Non-pigmented ciliary epithelial cell (primary cell): ENCODE measurements around the gene CALHM1.
A peak's percentile ranks its signal among the peaks of the same experiment; 100 is the strongest.

Experiments used
- DNase-seq: peaks from one replicate; pipeline ENCODE4 v3.0.0-alpha.2; 2010; ENCODE audit warnings: low read depth

The CALHM1 gene

GRCh38 chr10:103455235-103455634 is 3.5 kb downstream of the CALHM1 start:
- DNase-seq: no peak

- DNase-seq: no peak
Observed at GRCh38 chr10:103454026-103454425, 4.7 kb downstream of the CALHM1 start.

GRCh38 chr10:103452506-103453230 is 6.0 kb downstream of the CALHM1 start:
- DNase-seq: no peak

GRCh38 chr10:103451831-103452505 is 6.7 kb downstream of the CALHM1 start, which contains the start of gene CALHM2:
TSS of gene CALHM2 (minus strand) at chr10:103452370. CDS start at chr10:103449941, 2,429 bp downstream.
- DNase-seq: no peak

GRCh38 chr10:103451091-103451813 is 7.4 kb downstream of the CALHM1 start:
- no peak for DNase-seq

- no peak for DNase-seq
Observed at GRCh38 chr10:103450201-103450695, 8.5 kb downstream of the CALHM1 start.

GRCh38 chr10:103449208-103450144 is 9.2 kb downstream of the CALHM1 start:
- DNase-seq: no peak

GRCh38 chr10:103448746-103449145 is 10.0 kb downstream of the CALHM1 start:
- DNase-seq: peak; percentile 35

GRCh38 chr10:103447187-103447586 is 11.5 kb downstream of the CALHM1 start:
- no peak for DNase-seq

- no peak for DNase-seq
Observed at GRCh38 chr10:103445767-103446567, 12.7 kb downstream of the CALHM1 start.

- no peak for DNase-seq
Observed at GRCh38 chr10:103445366-103445765, 13.3 kb downstream of the CALHM1 start.

GRCh38 chr10:103444478-103444877 is 14.2 kb downstream of the CALHM1 start:
- no peak for DNase-seq

GRCh38 chr10:103443475-103444185 is 15.1 kb downstream of the CALHM1 start:
- no peak for DNase-seq

GRCh38 chr10:103442031-103442461 is 16.7 kb downstream of the CALHM1 start:
- peak; percentile 23 for DNase-seq

- no peak for DNase-seq
Observed at GRCh38 chr10:103441611-103442010, 17.1 kb downstream of the CALHM1 start.

- no peak for DNase-seq
Observed at GRCh38 chr10:103441206-103441605, 17.5 kb downstream of the CALHM1 start.

GRCh38 chr10:103440416-103440815 is 18.3 kb downstream of the CALHM1 start:
- no peak for DNase-seq

- no peak for DNase-seq
Observed at GRCh38 chr10:103439776-103440175, 18.9 kb downstream of the CALHM1 start.

GRCh38 chr10:103433858-103434257 is 24.8 kb downstream of the CALHM1 start:
- no peak for DNase-seq

- no peak for DNase-seq
Observed at GRCh38 chr10:103431902-103432301, 26.8 kb downstream of the CALHM1 start.
